ENCODE results near the gene BOC.

BOC gene

GRCh38 chr3:113261063-113261625 is 49.8 kb downstream of the BOC start:
- DNase-seq (ENCODE audit: low spot score): peak; percentile 64
- Histone ChIP-seq H3K27ac (peak overlapping the region in 1 of 2 donors; percentile 71), H3K4me3 (no peak overlapping the region)
- TF ChIP-seq CTCF (IDR thresholded peaks at IDR 0.05): no peak

GRCh38 chr3:113261626-113262303 is 50.4 kb downstream of the BOC start:
- DNase-seq (ENCODE audit: low spot score): peak; percentile 21
- Histone ChIP-seq H3K4me3 (no peak overlapping the region), H3K27ac (peak overlapping the region in 1 of 2 donors; percentile 71)
- TF ChIP-seq CTCF (IDR thresholded peaks at IDR 0.05): no peak

GRCh38 chr3:113262304-113262665 is 50.9 kb downstream of the BOC start:
- Histone ChIP-seq H3K27ac (peak overlapping the region in 1 of 2 donors; percentile 47), H3K4me3 (no peak overlapping the region)
- no peak for DNase-seq (ENCODE audit: low spot score)
- no peak for TF ChIP-seq CTCF (IDR thresholded peaks at IDR 0.05)

- H3K27ac ChIP-seq: no peak overlapping the region
- TF ChIP-seq CTCF (IDR thresholded peaks at IDR 0.05): no peak
Measured at GRCh38 chr3:113263020-113263419, 51.7 kb downstream of the BOC start.

GRCh38 chr3:113263778-113264177 is 52.4 kb downstream of the BOC start:
- TF ChIP-seq CTCF (IDR thresholded peaks at IDR 0.05): no peak
- no peak overlapping the region for H3K4me3 ChIP-seq
- H3K27ac ChIP-seq: no peak overlapping the region
- no peak for DNase-seq (ENCODE audit: low spot score)

More at GRCh38 chr3:113263020-113263419, 51.7 kb downstream of the BOC start:
- DNase-seq (ENCODE audit: low spot score): no peak
- no peak overlapping the region for H3K4me3 ChIP-seq

GRCh38 chr3:113264283-113265131 is 53.1 kb downstream of the BOC start:
- no peak for DNase-seq (ENCODE audit: low spot score)
- Histone ChIP-seq H3K27ac (no peak overlapping the region), H3K4me3 (no peak overlapping the region)
- no peak for TF ChIP-seq CTCF (IDR thresholded peaks at IDR 0.05)
